Left ventricle myocardium inferior (tissue), 1 donor: Measurements from ENCODE around the gene MIA3. TPM values are rescaled to one million over a fixed set of nuclear protein-coding genes. Genes with fewer than 3 reads are reported as not detected.

ENCODE experiments used
- DNase-seq: peaks from one replicate; pipeline ENCODE4 v3.0.0-alpha.2; 2020
- H3K27ac ChIP-seq: fragments of 200-600 bp; replicated peaks from 2 replicates; pipeline ENCODE4 v1.8.0; 2021
- H3K27me3 ChIP-seq: fragments of 200-600 bp; 2 replicates; pipeline ENCODE4 v1.8.0; 2021; ENCODE audit warnings: low read depth
- H3K36me3 ChIP-seq: fragments of 200-600 bp; 2 replicates; pipeline ENCODE4 v1.8.0; 2021
- H3K4me1 ChIP-seq: fragments of 200-600 bp; 2 replicates; pipeline ENCODE4 v1.8.0; 2021
- H3K4me3 ChIP-seq: fragments of 200-600 bp; 2 replicates; pipeline ENCODE4 v1.8.0; 2021; ENCODE audit warnings: mild to moderate bottlenecking, moderate library complexity
- H3K9me3 ChIP-seq: fragments of 200-600 bp; replicated peaks from 2 replicates; pipeline ENCODE4 v1.8.0; 2021
- CTCF ChIP-seq: fragments of 200-600 bp; IDR thresholded peaks from 2 replicates; pipeline ENCODE4 v1.8.0; 2021; ENCODE audit warnings: antibody characterized with exemption, mild to moderate bottlenecking, borderline replicate concordance
- intact Hi-C: fragments of 100-400 bp; cut with micrococcal nuclease; formaldehyde crosslinking; loops from one replicate; pipeline ENCODE4 v1.11.0; 2022
- long read RNA-seq: library from polyadenylated mRNA; unstranded; transcript quantifications from one replicate; pipeline ENCODE4 v2.0.0, GENCODE V29; 2021
- total RNA-seq: library from RNA; stranded (reverse); fragmentation: NEBNext Ultra II Directional; extraction: Animal tissue kit (Norgen Biotek cat#: 25700); gene quantifications from one replicate; pipeline ENCODE4 v1.2.1, GENCODE V29; 2021
- donor health status: DM: no; HTN: yes; CAD: no; lungs with severe emphysema.

Gene MIA3
- total RNA-seq, result 53.5 TPM
- long read RNA-seq, full-length matches to known transcripts, result 10 of 50 reads
- long read RNA-seq, partial matches to known transcripts, result 9 of 50 reads
- long read RNA-seq, other reads (novel, unspliced or antisense), result 31 of 50 reads

GRCh38 chr1:222618001-222618879 lies at the start of gene MIA3:
Gene MIA3, plus strand, starts transcription at chr1:222618097. Its CDS starts 14 bp downstream, at chr1:222618111.
- H3K27me3 ChIP-seq, result peaks cover 4% of the 10 kb centered on the region
- TF ChIP-seq CTCF, result no peak
- intact Hi-C loops, result no loop called here
- peak within 1 kb of the TSS; percentile 97 for H3K4me3 ChIP-seq
- no peaks in the 10 kb centered on the region for H3K9me3 ChIP-seq
- DNase-seq, result peak; percentile 15
- H3K4me1 ChIP-seq, result peaks cover 26% of the 10 kb centered on the region
- peak within 1 kb of the TSS; percentile 84 for H3K27ac ChIP-seq
- peaks cover 16% of the 10 kb centered on the region for H3K36me3 ChIP-seq

DNA sequence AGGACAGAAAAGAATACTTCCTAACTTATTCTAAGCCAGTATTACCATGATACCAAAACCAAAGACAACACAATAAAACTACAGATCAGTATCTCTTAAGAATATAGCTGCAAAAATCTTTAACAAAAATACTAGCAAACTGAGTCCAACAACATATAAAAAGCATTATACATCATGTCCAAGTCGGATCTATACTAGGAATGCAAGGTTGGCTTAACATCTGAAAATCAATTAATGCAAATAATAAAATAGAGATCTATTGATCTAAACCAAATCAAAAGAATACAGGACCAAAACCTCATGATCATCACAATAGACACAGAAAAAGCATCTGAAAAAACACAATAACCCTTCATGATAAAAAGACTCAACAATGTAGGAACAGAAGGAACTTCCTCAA lies 47.1 kb upstream of the MIA3 start:
- no peak for TF ChIP-seq CTCF
- Histone ChIP-seq H3K36me3 (peaks cover 56% of the 10 kb centered on the region), H3K27me3 (no peaks in the 10 kb centered on the region), H3K4me3 (no peak overlapping the region), H3K27ac (no peak overlapping the region), H3K9me3 (peaks cover 9% of the 10 kb centered on the region), H3K4me1 (no peaks in the 10 kb centered on the region)
- intact Hi-C loops, result no loop called here
- DNase-seq, result no peak

DNA sequence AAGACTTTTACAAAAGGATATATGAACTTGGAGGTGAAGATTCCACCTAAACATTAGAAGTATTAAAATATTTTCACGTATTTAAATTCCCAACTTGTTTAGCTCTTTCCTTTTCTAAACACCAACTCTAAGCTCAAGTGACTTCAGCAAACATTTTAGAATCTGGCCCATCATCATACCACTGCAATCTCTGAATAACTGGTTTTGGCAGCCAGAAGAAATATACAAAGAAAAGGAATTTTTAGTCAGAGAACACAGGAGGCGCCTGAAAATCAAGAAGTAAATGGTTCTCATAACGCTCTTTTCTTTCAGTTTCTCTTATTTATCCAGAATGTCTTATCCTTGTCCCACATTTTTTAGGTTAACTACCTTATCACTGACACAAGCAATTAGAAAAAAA lies 38.6 kb upstream of the MIA3 start:
- intact Hi-C loops, result no loop called here
- Histone ChIP-seq H3K4me3 (no peak overlapping the region), H3K27me3 (no peaks in the 10 kb centered on the region), H3K9me3 (no peaks in the 10 kb centered on the region), H3K4me1 (peaks cover 10% of the 10 kb centered on the region), H3K36me3 (peaks cover 48% of the 10 kb centered on the region), H3K27ac (no peak overlapping the region)
- DNase-seq, result no peak
- TF ChIP-seq CTCF, result no peak

- H3K27ac ChIP-seq, result no peak overlapping the region
- TF ChIP-seq CTCF, result no peak
- no peak overlapping the region for H3K4me3 ChIP-seq
- H3K9me3 ChIP-seq, result no peaks in the 10 kb centered on the region
- no peaks in the 10 kb centered on the region for H3K27me3 ChIP-seq
- H3K4me1 ChIP-seq, result peaks cover 10% of the 10 kb centered on the region
- peaks cover 33% of the 10 kb centered on the region for H3K36me3 ChIP-seq
- intact Hi-C loops, result no loop called here
- no peak for DNase-seq
Measured at GRCh38 chr1:222582099-222582774, 35.7 kb upstream of the MIA3 start.

- H3K36me3 ChIP-seq, result peaks cover 38% of the 10 kb centered on the region
- TF ChIP-seq CTCF, result no peak
- intact Hi-C loops, result no loop called here
- no peaks in the 10 kb centered on the region for H3K27me3 ChIP-seq
- H3K4me3 ChIP-seq, result no peak overlapping the region
- no peak for DNase-seq
- H3K27ac ChIP-seq, result no peak overlapping the region
- peaks cover 10% of the 10 kb centered on the region for H3K4me1 ChIP-seq
- no peaks in the 10 kb centered on the region for H3K9me3 ChIP-seq
Measured at GRCh38 chr1:222583079-222583478, 34.8 kb upstream of the MIA3 start.
